Sigmoid colon (tissue), 7 donors: ENCODE measurements around the gene MROH7. TPM values are rescaled to one million over a fixed set of nuclear protein-coding genes. Genes with fewer than 3 reads are reported as not detected.

Source experiments
- DNase-seq: peaks from one replicate; pipeline ENCODE4 v3.0.0-alpha.2; 2019
- H3K27ac ChIP-seq, 4 donors: fragments of 200-600 bp; sonication (generic); one replicate each; pipeline ENCODE4 v1.5.1; 2016 to 2019; ENCODE audit warnings: mild to moderate bottlenecking in 1 of 4
- H3K27me3 ChIP-seq, 3 donors: fragments of 200-600 bp; sonication (generic); one replicate each; pipeline ENCODE4 v1.5.1; 2019; ENCODE audit warnings: mild to moderate bottlenecking in 1 of 3
- H3K36me3 ChIP-seq, 4 donors: fragments of 200-600 bp; sonication (generic); one replicate each; pipeline ENCODE4 v1.5.1; 2016 to 2019
- H3K4me1 ChIP-seq, 4 donors: fragments of 200-600 bp; sonication (generic); one replicate each; pipeline ENCODE4 v1.5.1; 2017 to 2019
- H3K4me3 ChIP-seq, 4 donors: fragments of 200-600 bp; sonication (generic); one replicate each; pipeline ENCODE4 v1.5.1; 2017 to 2019; ENCODE audit warnings: mild to moderate bottlenecking in 2 of 4, moderate library complexity in 1 of 4
- H3K9me3 ChIP-seq, 4 donors: fragments of 200-600 bp in 3 of 4; sonication (generic) in 3 of 4; one replicate each; pipeline versions ENCODE4 v1.5.1 to v1.6.1; 2013 to 2019
- EP300 ChIP-seq, 4 donors: sonication (generic); formaldehyde crosslinking; IDR thresholded peaks; one replicate each; pipeline ENCODE4 v1.6.1; 2017; ENCODE audit warnings: antibody characterized with exemption in 4 of 4
- POLR2A ChIP-seq, 2 donors: fragments of 450-650 bp; IDR thresholded peaks; one replicate each; pipeline ENCODE4 v1.6.1; 2016; ENCODE audit warnings: antibody characterized with exemption in 2 of 2, mild to moderate bottlenecking in 2 of 2, moderate library complexity in 2 of 2
- POLR2AphosphoS5 ChIP-seq, 4 donors: sonication (generic); formaldehyde crosslinking; IDR thresholded peaks; one replicate each; pipeline ENCODE4 v1.6.1; 2017; ENCODE audit warnings: antibody characterized with exemption in 4 of 4
- WGBS, 2 donors: extraction: QIAGEN DNeasy Blood & Tissue Kit; methylation state at CpG; one replicate each; pipeline ENCODE4 v1.1.7; 2013; 5-methylcytosine and 5-hydroxymethylcytosine counted together
- intact Hi-C: fragments of 100-400 bp; cut with DNase I; formaldehyde crosslinking; loops from one replicate; pipeline ENCODE4 v1.15.1; 2023
- polyA plus RNA-seq, 3 donors: library from polyadenylated mRNA; stranded (reverse); fragments of 200-250 nt; gene quantifications; one replicate each; pipeline ENCODE4 v1.2.3, GENCODE V29; 2013
- total RNA-seq, 4 donors: library from RNA; depleted of rRNA; stranded (reverse); fragments of >200 nt; gene quantifications; one replicate each; pipeline ENCODE4 v1.1.0, GENCODE V29; 2016
- TF ChIP-seq, protein P1 (sequence below), 4 experiments: fragments of 450-650 bp in 3 of 4; fragments of 200-600 bp in 1 of 4; IDR thresholded peaks; one replicate each; pipeline ENCODE4 v1.5.1; 2016 to 2019; ENCODE audit warnings: antibody characterized with exemption in 4 of 4, mild to moderate bottlenecking in 3 of 4, moderate library complexity in 2 of 4
- donor health status: healthy with polysubstance abuse.
- donor health status: Bipolar disorder and iron deficiency.
- donor health status: healthy.

MROH7 gene
- total RNA-seq (10 to 100 TPM; 11.2 to 23.0 (median 15.9) TPM), polyA plus RNA-seq (1 to 10 TPM in 2 of 3 donors, under 1 TPM in 1; 0.69 to 4.3 (median 1.8) TPM)

DNA sequence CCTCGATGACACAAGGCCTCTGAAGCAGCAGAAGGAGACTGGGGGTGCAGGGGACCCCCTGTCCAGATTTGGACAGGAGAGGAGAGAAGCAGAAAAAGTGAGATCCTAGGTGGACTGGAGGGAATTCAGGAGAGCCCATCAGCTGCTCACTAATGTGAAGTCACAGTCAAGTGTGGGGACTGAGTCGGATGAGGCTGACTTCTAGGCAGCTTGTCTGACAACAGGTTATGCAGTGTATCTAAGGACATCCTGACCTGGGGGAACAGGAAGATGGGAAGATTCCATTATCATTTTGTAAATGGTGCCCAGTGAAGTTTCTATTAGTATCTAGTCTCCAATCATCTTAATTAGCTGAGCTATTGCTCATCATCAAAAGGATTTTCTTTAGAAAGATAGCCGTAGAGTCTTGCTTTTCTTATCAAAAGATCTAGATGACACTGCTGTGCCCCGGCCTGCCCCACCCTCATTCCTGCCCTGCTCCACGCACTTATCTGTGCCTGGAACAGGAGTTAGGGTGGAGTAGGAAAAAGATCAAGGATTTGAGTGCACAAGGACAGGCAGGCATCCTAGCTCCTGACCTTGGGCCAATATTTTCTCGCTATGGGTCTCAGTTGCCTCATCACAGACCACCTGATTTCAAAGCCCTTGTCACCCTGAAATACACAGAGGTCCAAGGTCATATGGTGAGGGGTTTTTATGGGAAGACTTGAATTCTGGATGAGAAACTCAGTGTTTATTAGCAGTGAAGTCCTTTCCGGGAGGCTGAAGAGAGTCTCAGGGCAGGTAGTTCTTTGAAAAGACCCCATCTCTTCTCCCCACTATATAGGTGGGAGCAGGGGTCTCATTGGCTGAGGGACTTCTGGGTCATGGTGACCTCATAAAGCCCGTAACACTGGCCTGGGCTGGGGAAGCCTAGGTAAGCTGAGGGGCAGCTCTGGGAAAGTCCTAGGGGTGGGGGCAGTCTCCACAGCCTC, at the start of gene MROH7:
Gene MROH7 (plus strand): TSS at position 924 of the 974 bp plus-strand sequence. CDS start 11,141 bp downstream, outside the sequence.
- no peak within 1 kb of the TSS for H3K27ac ChIP-seq
- H3K36me3 ChIP-seq: peaks cover 0 to 3% (median 0%) of the 10 kb centered on the region in 4 donors
- peaks cover 0 to 11% (median 6%) of the 10 kb centered on the region in 4 donors for H3K4me1 ChIP-seq
- WGBS, 2 donors: 34 to 65% methylated on average over 8 of the region's 8 CpGs
- TF ChIP-seq, protein P1, sequence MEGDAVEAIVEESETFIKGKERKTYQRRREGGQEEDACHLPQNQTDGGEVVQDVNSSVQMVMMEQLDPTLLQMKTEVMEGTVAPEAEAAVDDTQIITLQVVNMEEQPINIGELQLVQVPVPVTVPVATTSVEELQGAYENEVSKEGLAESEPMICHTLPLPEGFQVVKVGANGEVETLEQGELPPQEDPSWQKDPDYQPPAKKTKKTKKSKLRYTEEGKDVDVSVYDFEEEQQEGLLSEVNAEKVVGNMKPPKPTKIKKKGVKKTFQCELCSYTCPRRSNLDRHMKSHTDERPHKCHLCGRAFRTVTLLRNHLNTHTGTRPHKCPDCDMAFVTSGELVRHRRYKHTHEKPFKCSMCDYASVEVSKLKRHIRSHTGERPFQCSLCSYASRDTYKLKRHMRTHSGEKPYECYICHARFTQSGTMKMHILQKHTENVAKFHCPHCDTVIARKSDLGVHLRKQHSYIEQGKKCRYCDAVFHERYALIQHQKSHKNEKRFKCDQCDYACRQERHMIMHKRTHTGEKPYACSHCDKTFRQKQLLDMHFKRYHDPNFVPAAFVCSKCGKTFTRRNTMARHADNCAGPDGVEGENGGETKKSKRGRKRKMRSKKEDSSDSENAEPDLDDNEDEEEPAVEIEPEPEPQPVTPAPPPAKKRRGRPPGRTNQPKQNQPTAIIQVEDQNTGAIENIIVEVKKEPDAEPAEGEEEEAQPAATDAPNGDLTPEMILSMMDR (IDR thresholded peaks at IDR 0.05): no peak
- TF ChIP-seq POLR2A (IDR thresholded peaks at IDR 0.05): no peak
- TF ChIP-seq EP300 (IDR thresholded peaks at IDR 0.05): no peak
- no peak for TF ChIP-seq POLR2AphosphoS5 (IDR thresholded peaks at IDR 0.05)
- no peaks in the 10 kb centered on the region for H3K27me3 ChIP-seq
- no peak for DNase-seq
- peaks cover 0 to 3% (median 2%) of the 10 kb centered on the region in 4 donors for H3K9me3 ChIP-seq
- no peak within 1 kb of the TSS for H3K4me3 ChIP-seq
- intact Hi-C loops: no loop called here

DNA sequence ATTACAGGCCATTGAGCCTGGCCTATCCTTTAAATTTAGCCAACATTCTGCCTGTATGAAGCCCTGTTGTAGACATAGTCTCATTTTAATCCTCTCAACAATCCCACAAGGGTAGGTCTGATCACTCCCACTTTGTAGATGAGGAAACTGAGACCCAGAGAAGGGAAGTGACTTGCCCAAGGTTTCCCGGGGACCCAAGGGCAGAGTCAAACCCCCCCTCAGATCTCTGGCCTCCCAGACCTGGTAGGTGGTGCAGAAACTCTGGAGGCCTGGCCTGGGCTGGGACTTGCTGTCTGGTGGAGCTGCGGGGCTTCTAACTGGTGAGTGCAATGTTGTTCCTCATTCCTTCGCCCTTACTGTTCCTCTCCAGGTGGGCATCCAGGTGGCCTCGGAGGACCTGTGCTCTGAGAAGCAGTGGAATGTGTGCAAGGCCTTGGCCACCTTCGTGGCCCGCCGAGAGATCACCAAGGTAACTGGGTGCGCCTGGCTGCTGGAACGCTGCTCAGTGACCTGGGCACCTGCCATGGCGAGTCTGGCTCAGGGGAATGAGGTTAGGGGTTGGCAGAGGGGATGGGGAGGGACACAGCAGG, 47.9 kb upstream of the MROH7 start:
- TF ChIP-seq POLR2AphosphoS5 (IDR thresholded peaks at IDR 0.05) (no peak), POLR2A (IDR thresholded peaks at IDR 0.05) (no peak), EP300 (IDR thresholded peaks at IDR 0.05) (no peak)
- TF ChIP-seq, protein P1 (IDR thresholded peaks at IDR 0.05): no peak
- intact Hi-C loops: no loop called here
- WGBS, 2 donors: 92 to 93% methylated on average over 10 of the region's 10 CpGs
- DNase-seq: no peak
- Histone ChIP-seq H3K4me1 (no peaks in the 10 kb centered on the region), H3K27ac (no peak overlapping the region), H3K27me3 (no peaks in the 10 kb centered on the region), H3K4me3 (no peak overlapping the region), H3K9me3 (no peaks in the 10 kb centered on the region), H3K36me3 (peaks cover 12 to 54% (median 22%) of the 10 kb centered on the region in 4 donors)

DNA sequence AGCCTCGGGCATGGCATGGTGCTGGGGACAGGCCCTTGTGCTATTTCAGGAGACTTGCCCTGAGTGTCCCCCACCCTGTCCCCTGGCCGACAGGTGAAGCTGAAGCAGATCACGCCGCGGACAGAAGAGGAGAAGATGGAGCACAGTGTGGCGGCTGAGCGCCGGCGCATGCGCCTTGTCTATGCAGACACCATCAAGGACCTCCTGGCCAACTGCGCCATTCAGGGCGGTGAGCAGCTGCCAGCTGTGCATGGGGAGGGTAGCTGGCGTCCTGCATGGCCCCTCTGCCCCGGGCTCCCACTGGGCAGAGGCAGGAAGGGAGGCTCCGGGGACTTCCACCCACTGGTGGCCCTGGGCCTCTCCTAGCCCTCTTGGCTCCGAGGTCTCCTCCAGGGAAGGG, 47.1 kb upstream of the MROH7 start:
- peaks cover 12 to 56% (median 23%) of the 10 kb centered on the region in 4 donors for H3K36me3 ChIP-seq
- TF ChIP-seq POLR2AphosphoS5 (IDR thresholded peaks at IDR 0.05) (no peak), EP300 (IDR thresholded peaks at IDR 0.05) (no peak), POLR2A (IDR thresholded peaks at IDR 0.05) (no peak)
- TF ChIP-seq, protein P1 (IDR thresholded peaks at IDR 0.05): no peak

DNA sequence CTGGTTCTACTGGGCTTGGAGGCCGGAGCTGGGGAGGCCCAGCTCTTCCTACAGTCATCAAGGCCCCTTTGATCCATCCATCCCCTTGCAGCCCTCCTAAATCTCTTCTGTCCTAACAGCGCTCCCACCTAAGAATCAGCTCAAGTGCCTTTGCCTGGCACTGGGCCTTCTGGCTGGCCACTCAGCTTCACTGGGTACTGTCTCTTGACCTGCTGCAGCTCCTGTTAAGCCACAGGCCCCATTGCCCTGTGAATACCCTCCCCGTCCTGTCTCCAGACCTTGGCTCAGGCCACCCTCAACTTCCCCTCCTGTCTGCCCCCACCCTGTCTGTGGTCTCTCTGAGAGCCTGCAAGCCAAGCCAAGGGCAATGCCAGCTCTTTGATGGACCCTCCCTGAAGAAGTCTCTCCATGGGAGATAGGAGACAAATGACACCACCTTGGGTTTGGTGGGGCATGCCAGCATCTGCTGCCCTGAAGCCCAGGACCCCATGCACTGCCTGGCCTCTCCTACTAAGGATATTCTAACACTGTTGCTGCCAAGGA, 45.6 kb upstream of the MROH7 start:
- TF ChIP-seq, protein P1 (IDR thresholded peaks at IDR 0.05): no peak
- TF ChIP-seq POLR2AphosphoS5 (IDR thresholded peaks at IDR 0.05): no peak
- no peak for TF ChIP-seq POLR2A (IDR thresholded peaks at IDR 0.05)
- no peak for TF ChIP-seq EP300 (IDR thresholded peaks at IDR 0.05)
- 89 to 96% methylated on average over 3 of the region's 3 CpGs for WGBS, 2 donors
- intact Hi-C loops: no loop called here
- Histone ChIP-seq H3K9me3 (no peaks in the 10 kb centered on the region), H3K4me1 (no peaks in the 10 kb centered on the region), H3K27ac (no peak overlapping the region), H3K27me3 (no peaks in the 10 kb centered on the region), H3K36me3 (peaks cover 12 to 54% (median 25%) of the 10 kb centered on the region in 4 donors), H3K4me3 (no peak overlapping the region)
- no peak for DNase-seq

More for the DNA sequence above, 47.1 kb upstream of the MROH7 start:
- WGBS, 2 donors: 92 to 96% methylated on average over 16 of the region's 16 CpGs
- H3K4me1 ChIP-seq: no peaks in the 10 kb centered on the region
- no peaks in the 10 kb centered on the region for H3K9me3 ChIP-seq
- no peaks in the 10 kb centered on the region for H3K27me3 ChIP-seq
- intact Hi-C loops: no loop called here
- no peak overlapping the region for H3K27ac ChIP-seq
- no peak overlapping the region for H3K4me3 ChIP-seq
- DNase-seq: no peak
